GM21526 (cell line): ENCODE measurements around the gene PANK2.

Source experiments
- ATAC-seq: cut with Tn5 transposase; IDR thresholded peaks from one replicate; pipeline ENCODE4 v1.9.1; 2021; ENCODE audit warnings: moderate library complexity; ENCODE audit not compliant: unreplicated experiment, low FRiP score

Gene PANK2

GRCh38 chr20:3900187-3900604 is 11.0 kb downstream of the PANK2 start:
- no peak for ATAC-seq

- no peak for ATAC-seq
These were observed 12.0 kb downstream of the PANK2 start for GRCh38 chr20:3901028-3901705.

GRCh38 chr20:3901706-3902440 is 12.7 kb downstream of the PANK2 start:
- ATAC-seq = no peak

- ATAC-seq = no peak
These were observed 13.3 kb downstream of the PANK2 start for GRCh38 chr20:3902446-3902845.

- no peak for ATAC-seq
These were observed 15.0 kb downstream of the PANK2 start for GRCh38 chr20:3904224-3904623.

- no peak for ATAC-seq
These were observed 15.7 kb downstream of the PANK2 start for GRCh38 chr20:3904857-3905256.

GRCh38 chr20:3906744-3907721 is 17.8 kb downstream of the PANK2 start:
- ATAC-seq = peak; percentile 80

GRCh38 chr20:3908667-3909066 is 19.5 kb downstream of the PANK2 start:
- no peak for ATAC-seq

GRCh38 chr20:3909952-3910366 is 20.8 kb downstream of the PANK2 start:
- no peak for ATAC-seq

GRCh38 chr20:3910853-3911252 is 21.7 kb downstream of the PANK2 start:
- no peak for ATAC-seq

- no peak for ATAC-seq
These were observed 22.8 kb downstream of the PANK2 start for GRCh38 chr20:3911956-3912355.

- ATAC-seq = no peak
These were observed 25.3 kb downstream of the PANK2 start for GRCh38 chr20:3914446-3914845.

- no peak for ATAC-seq
These were observed 26.5 kb downstream of the PANK2 start for GRCh38 chr20:3915691-3916090.

GRCh38 chr20:3916364-3916763 is 27.2 kb downstream of the PANK2 start:
- ATAC-seq = no peak

GRCh38 chr20:3919352-3919751 is 30.2 kb downstream of the PANK2 start:
- ATAC-seq = no peak

GRCh38 chr20:3922223-3922982 is 33.2 kb downstream of the PANK2 start:
- no peak for ATAC-seq

- no peak for ATAC-seq
These were observed 33.8 kb downstream of the PANK2 start for GRCh38 chr20:3922983-3923339.

- ATAC-seq = no peak
These were observed 34.6 kb downstream of the PANK2 start for GRCh38 chr20:3923818-3924217.

GRCh38 chr20:3924304-3925112 is 35.3 kb downstream of the PANK2 start:
- no peak for ATAC-seq
